Measurements from ENCODE around the gene SPAG5.

DNA sequence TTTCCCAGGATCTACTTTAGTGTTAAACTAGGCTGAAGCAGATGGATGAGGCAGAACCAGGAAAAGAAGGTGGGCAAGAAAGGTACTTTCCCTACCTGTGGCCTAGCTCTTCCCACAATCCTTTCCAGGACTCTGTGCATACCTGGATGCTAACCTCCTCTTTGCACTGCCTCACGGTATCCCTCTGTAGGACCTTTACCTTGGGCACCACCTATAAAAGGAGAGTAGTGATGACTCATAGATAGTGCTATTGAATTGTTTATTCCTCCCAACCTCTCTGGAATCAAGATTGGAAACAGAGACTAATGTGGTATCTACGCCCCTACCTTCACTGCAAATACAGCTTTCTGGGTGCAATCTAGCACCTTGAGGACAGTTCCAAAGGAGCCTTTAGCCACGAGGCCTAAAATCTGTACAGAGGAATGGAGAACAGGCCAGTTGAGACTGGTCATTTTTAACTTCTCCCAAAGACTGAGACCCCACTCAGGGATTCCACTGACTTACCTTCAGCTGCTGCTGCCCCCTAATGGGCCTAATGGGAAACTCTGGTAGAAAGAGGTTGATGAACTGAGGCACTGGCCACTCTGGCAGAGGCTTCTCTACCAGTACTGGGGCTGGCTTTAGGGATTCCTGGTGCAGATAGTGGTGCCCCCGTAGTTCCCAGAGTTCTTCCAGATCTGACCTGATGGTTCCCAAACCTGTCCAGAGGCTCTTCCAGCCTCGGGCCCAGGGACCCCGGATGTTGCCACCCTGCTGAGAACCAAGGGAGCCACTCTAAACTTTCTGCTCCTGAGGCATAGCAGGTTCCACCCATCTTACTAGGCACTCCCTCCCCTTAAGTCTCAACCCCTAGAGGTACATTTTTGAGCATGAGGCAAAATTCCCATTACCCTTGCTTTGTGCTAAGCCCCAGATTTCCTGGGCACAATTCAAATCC, 14.4 kb upstream of the SPAG5 start:
- TF ChIP-seq, protein P1, sequence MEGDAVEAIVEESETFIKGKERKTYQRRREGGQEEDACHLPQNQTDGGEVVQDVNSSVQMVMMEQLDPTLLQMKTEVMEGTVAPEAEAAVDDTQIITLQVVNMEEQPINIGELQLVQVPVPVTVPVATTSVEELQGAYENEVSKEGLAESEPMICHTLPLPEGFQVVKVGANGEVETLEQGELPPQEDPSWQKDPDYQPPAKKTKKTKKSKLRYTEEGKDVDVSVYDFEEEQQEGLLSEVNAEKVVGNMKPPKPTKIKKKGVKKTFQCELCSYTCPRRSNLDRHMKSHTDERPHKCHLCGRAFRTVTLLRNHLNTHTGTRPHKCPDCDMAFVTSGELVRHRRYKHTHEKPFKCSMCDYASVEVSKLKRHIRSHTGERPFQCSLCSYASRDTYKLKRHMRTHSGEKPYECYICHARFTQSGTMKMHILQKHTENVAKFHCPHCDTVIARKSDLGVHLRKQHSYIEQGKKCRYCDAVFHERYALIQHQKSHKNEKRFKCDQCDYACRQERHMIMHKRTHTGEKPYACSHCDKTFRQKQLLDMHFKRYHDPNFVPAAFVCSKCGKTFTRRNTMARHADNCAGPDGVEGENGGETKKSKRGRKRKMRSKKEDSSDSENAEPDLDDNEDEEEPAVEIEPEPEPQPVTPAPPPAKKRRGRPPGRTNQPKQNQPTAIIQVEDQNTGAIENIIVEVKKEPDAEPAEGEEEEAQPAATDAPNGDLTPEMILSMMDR (conservative IDR thresholded peaks at IDR 0.05; ENCODE audit: low read length) = peak; percentile 81
- TF ChIP-seq EZH2phosphoT487 (IDR thresholded peaks at IDR 0.05; ENCODE audit: borderline replicate concordance) = no peak
